Spleen (tissue), 11 donors: ENCODE measurements around the gene GATA3. TPM values are rescaled to one million over a fixed set of nuclear protein-coding genes. Genes with fewer than 3 reads are reported as not detected.

Source experiments
- DNase-seq: peaks from one replicate; pipeline ENCODE4 v3.0.0-alpha.2; 2020
- H3K27ac ChIP-seq, 8 donors: fragments of 200-600 bp; sonication (generic) in 7 of 8; 1 replicate in 4 of 8; 2 replicates in 4 of 8; pipeline versions ENCODE4 v1.5.0 to v1.8.0; 2016 to 2021; ENCODE audit warnings: inconsistent platforms in 4 of 8, mild to moderate bottlenecking in 4 of 8, moderate library complexity in 1 of 8
- H3K27me3 ChIP-seq, 7 donors: fragments of 200-600 bp; sonication (generic) in 6 of 7; replicated peaks in 1 of 7; 1 replicate in 4 of 7; 2 replicates in 3 of 7; pipeline versions ENCODE4 v1.5.0 to v1.8.0; 2016 to 2021; ENCODE audit warnings: inconsistent platforms in 3 of 7, mild to moderate bottlenecking in 1 of 7
- H3K36me3 ChIP-seq, 6 donors: fragments of 200-600 bp; sonication (generic) in 5 of 6; 1 replicate in 4 of 6; 2 replicates in 2 of 6; pipeline versions ENCODE4 v1.5.0 to v1.8.0; 2016 to 2021; ENCODE audit warnings: inconsistent platforms in 2 of 6
- H3K4me1 ChIP-seq, 6 donors: fragments of 200-600 bp; sonication (generic) in 5 of 6; 1 replicate in 3 of 6; 2 replicates in 3 of 6; pipeline versions ENCODE4 v1.5.0 to v1.8.0; 2016 to 2021; ENCODE audit warnings: inconsistent platforms in 3 of 6
- H3K4me3 ChIP-seq, 8 donors: fragments of 200-600 bp; sonication (generic) in 7 of 8; 1 replicate in 4 of 8; 2 replicates in 4 of 8; pipeline versions ENCODE4 v1.5.0 to v1.8.0; 2016 to 2021; ENCODE audit warnings: inconsistent platforms in 4 of 8, mild to moderate bottlenecking in 4 of 8, moderate library complexity in 2 of 8
- H3K9me3 ChIP-seq, 8 donors: fragments of 200-600 bp; sonication (generic) in 7 of 8; 1 replicate in 4 of 8; 2 replicates in 4 of 8; pipeline versions ENCODE4 v1.5.0 to v1.8.0; 2016 to 2021; ENCODE audit warnings: inconsistent platforms in 4 of 8
- POLR2A ChIP-seq, 3 donors: fragments of 450-650 bp; IDR thresholded peaks; one replicate each; pipeline ENCODE4 v1.5.1; 2017; ENCODE audit warnings: antibody characterized with exemption in 3 of 3, mild to moderate bottlenecking in 1 of 3
- POLR2AphosphoS5 ChIP-seq, 3 donors: sonication (generic); formaldehyde crosslinking; IDR thresholded peaks; one replicate each; pipeline ENCODE4 v1.5.1; 2017; ENCODE audit warnings: antibody characterized with exemption in 3 of 3
- WGBS, 5 donors: extraction: QIAGEN DNeasy Blood & Tissue Kit in 3 of 5; methylation state at CpG; one replicate each; pipeline versions ENCODE4 v1.1.5 to v1.1.7; 2013 to 2018; 5-methylcytosine and 5-hydroxymethylcytosine counted together
- intact Hi-C: fragments of 100-400 bp; cut with DNase I; formaldehyde crosslinking; loops from one replicate; pipeline ENCODE4 v1.15.0; 2023; ENCODE audit warnings: low total_unique reads
- polyA plus RNA-seq, 3 donors: library from polyadenylated mRNA; stranded (reverse); fragments of 200-250 nt; gene quantifications; one replicate each; pipeline ENCODE4 v1.2.1, GENCODE V29; 2013
- total RNA-seq, 7 donors: library from RNA; depleted of rRNA in 3 of 7; stranded (reverse); fragments of >200 nt in 3 of 7; fragmentation: NEBNext Ultra II Directional in 4 of 7; extraction: Animal tissue kit (Norgen Biotek cat#: 25700) in 4 of 7; gene quantifications; one replicate each; pipeline versions ENCODE4 v1.1.0 to v1.2.1, GENCODE V29; 2016 to 2021
- TF ChIP-seq, protein P1 (sequence below), 11 experiments: fragments of 200-600 bp in 7 of 11; fragments of 450-650 bp in 4 of 11; sonication (generic) in 4 of 11; IDR thresholded peaks in 8 of 11; conservative IDR thresholded peaks in 3 of 11; 1 replicate in 7 of 11; 2 replicates in 4 of 11; pipeline versions ENCODE4 v1.4.0 to v1.8.0; 2016 to 2021; ENCODE audit warnings: antibody characterized with exemption in 11 of 11, inconsistent platforms in 4 of 11, mild to moderate bottlenecking in 1 of 11
- donor health status: healthy with polysubstance abuse.
- donor health status: DM: no; HTN: no; CAD: no; lungs with moderate emphysema.
- donor health status: DM: no; HTN: no; CAD: no.
- donor health status: Bipolar disorder and iron deficiency.
- donor health status: healthy.
- donor health status: DM: no; HTN: no; CAD: no.
- donor health status: DM: yes; HTN: yes; CAD: no.

GATA3 gene
- total and polyA plus RNA-seq, 10 donors: 2.2 to 15.4 (median 6.0) TPM

DNA sequence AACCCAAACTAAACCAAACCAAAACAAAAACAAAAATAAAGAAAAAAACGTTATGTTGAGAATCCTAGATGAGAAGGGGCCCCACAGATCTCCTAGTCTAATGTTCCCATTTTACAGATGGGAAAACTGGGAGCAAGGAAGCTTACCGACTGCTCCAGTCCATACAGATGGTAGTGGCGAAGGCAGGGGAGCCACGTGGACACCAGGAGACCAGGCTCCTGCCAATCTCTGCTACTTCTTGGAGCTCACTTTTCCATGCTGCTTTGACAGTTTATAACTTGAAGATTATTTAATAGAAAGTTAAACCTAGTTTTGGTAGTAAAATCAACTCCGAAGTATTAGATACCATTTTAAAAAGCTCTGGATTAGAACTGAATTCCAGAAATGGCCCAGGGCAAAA lies 62.0 kb downstream of the GATA3 start:
- intact Hi-C loops: no loop called here
- DNase-seq: no peak
- 65 to 86% (median 73%) methylated on average over 5 of the region's 5 CpGs for WGBS, 5 donors
- Histone ChIP-seq H3K27me3 (no peaks in the 10 kb centered on the region), H3K36me3 (no peaks in the 10 kb centered on the region), H3K4me1 (no peaks in the 10 kb centered on the region), H3K27ac (no peak overlapping the region), H3K9me3 (no peaks in the 10 kb centered on the region), H3K4me3 (no peak overlapping the region)
- TF ChIP-seq POLR2AphosphoS5 (IDR thresholded peaks at IDR 0.05): no peak
- TF ChIP-seq, protein P1, sequence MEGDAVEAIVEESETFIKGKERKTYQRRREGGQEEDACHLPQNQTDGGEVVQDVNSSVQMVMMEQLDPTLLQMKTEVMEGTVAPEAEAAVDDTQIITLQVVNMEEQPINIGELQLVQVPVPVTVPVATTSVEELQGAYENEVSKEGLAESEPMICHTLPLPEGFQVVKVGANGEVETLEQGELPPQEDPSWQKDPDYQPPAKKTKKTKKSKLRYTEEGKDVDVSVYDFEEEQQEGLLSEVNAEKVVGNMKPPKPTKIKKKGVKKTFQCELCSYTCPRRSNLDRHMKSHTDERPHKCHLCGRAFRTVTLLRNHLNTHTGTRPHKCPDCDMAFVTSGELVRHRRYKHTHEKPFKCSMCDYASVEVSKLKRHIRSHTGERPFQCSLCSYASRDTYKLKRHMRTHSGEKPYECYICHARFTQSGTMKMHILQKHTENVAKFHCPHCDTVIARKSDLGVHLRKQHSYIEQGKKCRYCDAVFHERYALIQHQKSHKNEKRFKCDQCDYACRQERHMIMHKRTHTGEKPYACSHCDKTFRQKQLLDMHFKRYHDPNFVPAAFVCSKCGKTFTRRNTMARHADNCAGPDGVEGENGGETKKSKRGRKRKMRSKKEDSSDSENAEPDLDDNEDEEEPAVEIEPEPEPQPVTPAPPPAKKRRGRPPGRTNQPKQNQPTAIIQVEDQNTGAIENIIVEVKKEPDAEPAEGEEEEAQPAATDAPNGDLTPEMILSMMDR (IDR thresholded peaks at IDR 0.05 in 8 of 11, conservative IDR thresholded peaks at IDR 0.05 in 3 of 11): no peak
- TF ChIP-seq POLR2A (IDR thresholded peaks at IDR 0.05): no peak

DNA sequence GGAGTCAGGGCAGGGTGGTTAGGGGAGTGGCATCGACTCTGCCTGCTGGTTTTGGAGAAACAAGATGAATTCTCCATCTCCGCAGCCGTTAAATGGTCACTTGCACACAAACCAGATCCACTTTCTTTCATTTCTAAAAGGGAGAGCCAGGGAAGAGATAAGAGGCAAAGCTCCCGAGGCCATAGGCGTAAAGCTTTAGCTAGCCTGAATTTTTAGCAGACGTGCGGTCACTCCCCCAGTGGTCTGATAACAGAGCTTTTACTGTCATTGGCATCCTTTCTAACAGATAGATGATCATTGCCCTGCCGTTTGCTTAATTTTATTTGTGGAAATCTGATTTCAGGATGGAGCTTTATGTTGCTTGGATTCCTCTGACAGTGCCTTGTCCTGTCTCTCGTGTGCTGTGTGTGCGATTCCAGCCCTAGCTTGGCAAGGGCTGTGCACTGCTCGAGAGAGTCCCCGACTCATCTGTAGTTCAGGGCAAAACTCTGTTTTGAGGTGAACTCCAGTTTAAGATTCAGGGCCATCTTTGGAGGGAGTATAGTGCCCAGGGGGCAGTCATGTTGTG lies 62.5 kb downstream of the GATA3 start:
- no peaks in the 10 kb centered on the region for H3K27me3 ChIP-seq
- no peaks in the 10 kb centered on the region for H3K4me1 ChIP-seq
- no peaks in the 10 kb centered on the region for H3K9me3 ChIP-seq
- 78 to 90% (median 83%) methylated on average over 12 of the region's 12 CpGs for WGBS, 5 donors
- DNase-seq: no peak
- TF ChIP-seq, protein P1 (IDR thresholded peaks at IDR 0.05 in 8 of 11, conservative IDR thresholded peaks at IDR 0.05 in 3 of 11): no peak
- TF ChIP-seq POLR2AphosphoS5 (IDR thresholded peaks at IDR 0.05) (no peak), POLR2A (IDR thresholded peaks at IDR 0.05) (no peak)
- no peaks in the 10 kb centered on the region for H3K36me3 ChIP-seq
- intact Hi-C loops: no loop called here
- no peak overlapping the region for H3K4me3 ChIP-seq
- no peak overlapping the region for H3K27ac ChIP-seq

DNA sequence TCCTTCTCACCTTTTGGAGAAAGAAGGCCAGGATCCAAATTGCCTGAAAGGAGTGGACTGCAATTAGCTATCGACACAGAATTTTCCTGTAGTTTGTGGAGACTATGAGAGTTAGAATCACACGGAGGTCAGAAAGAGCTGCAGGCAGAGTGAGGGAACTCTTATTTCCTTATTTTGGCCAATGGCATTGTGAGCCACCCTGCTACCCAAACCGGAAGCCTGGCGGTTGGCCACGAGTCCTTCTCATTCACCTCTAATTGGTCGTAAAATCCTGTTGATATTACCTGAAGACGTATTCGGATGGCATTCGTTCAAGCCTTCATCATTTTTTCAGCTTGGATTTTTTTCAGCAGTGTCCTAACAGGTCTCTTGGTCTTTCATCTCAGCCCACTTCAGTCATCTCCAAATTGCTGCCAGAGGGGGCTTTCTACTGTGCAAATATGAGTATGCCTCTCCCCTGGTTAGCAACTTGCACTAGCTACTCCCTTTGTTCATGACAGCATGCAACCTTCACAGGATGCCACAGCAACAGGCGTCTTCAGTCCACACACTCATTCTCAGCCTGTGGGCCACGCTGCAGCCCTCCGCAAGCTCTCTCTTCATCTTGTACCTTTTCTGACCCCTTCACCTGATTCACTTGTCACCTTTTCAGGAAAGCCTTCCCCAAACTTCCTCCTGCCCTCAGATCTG lies 66.9 kb downstream of the GATA3 start:
- H3K27ac ChIP-seq: no peak overlapping the region
- H3K36me3 ChIP-seq: no peaks in the 10 kb centered on the region
- 69 to 80% (median 70%) methylated on average over 12 of the region's 12 CpGs for WGBS, 5 donors
- no peak for DNase-seq
- no peak overlapping the region for H3K4me3 ChIP-seq
- no peaks in the 10 kb centered on the region for H3K27me3 ChIP-seq
- intact Hi-C loops: no loop called here
- H3K4me1 ChIP-seq: no peaks in the 10 kb centered on the region
- TF ChIP-seq POLR2A (IDR thresholded peaks at IDR 0.05) (no peak), POLR2AphosphoS5 (IDR thresholded peaks at IDR 0.05) (no peak)
- TF ChIP-seq, protein P1 (IDR thresholded peaks at IDR 0.05 in 8 of 11, conservative IDR thresholded peaks at IDR 0.05 in 3 of 11): no peak
- H3K9me3 ChIP-seq: no peaks in the 10 kb centered on the region

DNA sequence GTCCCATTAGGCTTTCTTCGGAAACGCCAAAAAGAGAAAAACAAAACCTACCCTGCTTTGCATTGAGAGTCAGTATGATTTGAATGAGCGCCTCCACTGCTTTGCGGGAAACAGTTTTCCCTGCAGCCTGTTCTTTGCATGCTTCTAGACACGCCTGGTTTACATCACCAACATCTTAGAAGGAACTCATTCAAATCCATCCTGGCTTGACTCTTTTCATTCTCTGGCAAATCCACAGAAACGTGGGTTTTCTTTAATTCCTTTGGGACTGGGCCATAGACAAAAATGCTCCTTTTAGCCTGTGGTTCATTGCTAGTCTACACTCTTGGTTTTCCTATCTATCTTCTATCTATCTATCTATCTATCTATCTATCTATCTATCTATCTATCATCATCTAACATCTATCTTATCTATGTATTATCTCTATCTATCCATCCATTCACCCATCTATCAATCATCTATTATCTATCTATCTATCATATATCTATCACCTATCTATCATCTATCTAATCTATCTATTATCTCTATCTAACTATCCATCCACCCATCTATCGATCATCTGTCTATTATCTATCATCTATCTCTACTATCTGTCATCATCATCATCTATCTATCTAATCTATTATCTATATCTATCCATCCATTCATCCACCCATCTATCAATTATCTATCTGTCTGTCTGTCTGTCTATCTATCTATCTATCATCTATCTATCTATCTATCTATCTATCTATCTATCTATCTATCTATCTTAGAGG lies 68.3 kb downstream of the GATA3 start:
- intact Hi-C loops: no loop called here

More for the DNA sequence above, 68.3 kb downstream of the GATA3 start:
- no peaks in the 10 kb centered on the region for H3K4me1 ChIP-seq
- TF ChIP-seq, protein P1 (IDR thresholded peaks at IDR 0.05 in 8 of 11, conservative IDR thresholded peaks at IDR 0.05 in 3 of 11): no peak
- no peak for TF ChIP-seq POLR2AphosphoS5 (IDR thresholded peaks at IDR 0.05)
- no peak for TF ChIP-seq POLR2A (IDR thresholded peaks at IDR 0.05)
- H3K36me3 ChIP-seq: no peaks in the 10 kb centered on the region
- H3K27me3 ChIP-seq: no peaks in the 10 kb centered on the region
- WGBS, 5 donors: 86 to 94% (median 88%) methylated on average over 7 of the region's 7 CpGs
- no peak for DNase-seq
- no peak overlapping the region for H3K27ac ChIP-seq
- no peak overlapping the region for H3K4me3 ChIP-seq
- H3K9me3 ChIP-seq: no peaks in the 10 kb centered on the region
